SK-N-SH treated with all-trans-retinoic acid at 6 μM for 48 hours (cell line): ENCODE results near the gene AKR1B1.

Experiments
- ATAC-seq: fragments of 200-7000 bp; cut with Tn5 transposase; 3 replicates; pipeline ENCODE4 v1.9.1; 2020; ENCODE audit warnings: mild to moderate bottlenecking, moderate library complexity
- ARNTL ChIP-seq: fragments of 450-650 bp; formaldehyde crosslinking; IDR thresholded peaks from 2 replicates; pipeline ENCODE4 v1.5.0; 2020; ENCODE audit warnings: low read depth, mild to moderate bottlenecking, moderate library complexity, borderline replicate concordance
- BACH2 ChIP-seq: fragments of 250-450 bp; sonication (Bioruptor Pico); IDR thresholded peaks from 2 replicates; pipeline ENCODE4 v1.9.0; 2021; ENCODE audit warnings: mild to moderate bottlenecking, borderline replicate concordance
- CSDC2 ChIP-seq: fragments of 250-450 bp; sonication (Bioruptor Pico); IDR thresholded peaks from 2 replicates; pipeline ENCODE4 v1.5.0; 2020; ENCODE audit warnings: mild to moderate bottlenecking, moderate library complexity
- ESRRG ChIP-seq: fragments of 250-450 bp; sonication (Bioruptor Pico); IDR thresholded peaks from 2 replicates; pipeline ENCODE4 v1.6.1; 2021; ENCODE audit warnings: mild to moderate bottlenecking
- GLIS3 ChIP-seq: fragments of 250-450 bp; sonication (Bioruptor Pico); IDR thresholded peaks from 2 replicates; pipeline ENCODE4 v1.5.0; 2020; ENCODE audit warnings: mild to moderate bottlenecking, moderate library complexity
- ISL1 ChIP-seq: fragments of 250-450 bp; sonication (Bioruptor Pico); IDR thresholded peaks from 2 replicates; pipeline ENCODE4 v2.1.2; 2022; ENCODE audit warnings: mild to moderate bottlenecking, moderate library complexity
- OSR1 ChIP-seq: fragments of 250-450 bp; sonication (Bioruptor Pico); IDR thresholded peaks from 2 replicates; pipeline ENCODE4 v1.8.0; 2022; ENCODE audit warnings: moderate library complexity, mild to moderate bottlenecking, inconsistent platforms
- PPARA ChIP-seq: fragments of 250-450 bp; sonication (Bioruptor Pico); IDR thresholded peaks from 2 replicates; pipeline ENCODE4 v1.5.0; 2020; ENCODE audit warnings: mild to moderate bottlenecking, borderline replicate concordance
- RARB ChIP-seq: fragments of 250-450 bp; sonication (Bioruptor Pico); IDR thresholded peaks from 2 replicates; pipeline ENCODE4 v1.8.0; 2021; ENCODE audit warnings: mild to moderate bottlenecking, moderate library complexity
- SNAI2 ChIP-seq: fragments of 250-450 bp; sonication (Bioruptor Pico); IDR thresholded peaks from 2 replicates; pipeline ENCODE4 v1.5.0; 2020; ENCODE audit warnings: mild to moderate bottlenecking, moderate library complexity
- TCF4 ChIP-seq: fragments of 250-450 bp; sonication (Bioruptor Pico); IDR thresholded peaks from 2 replicates; pipeline ENCODE4 v1.8.0; 2021; ENCODE audit warnings: mild to moderate bottlenecking, moderate library complexity, borderline replicate concordance
- TOX ChIP-seq: fragments of 250-450 bp; sonication (Bioruptor Pico); IDR thresholded peaks from 2 replicates; pipeline ENCODE4 v1.8.0; 2021; ENCODE audit warnings: mild to moderate bottlenecking, moderate library complexity, borderline replicate concordance
- ZC3H10 ChIP-seq: fragments of 250-450 bp; sonication (Bioruptor Pico); IDR thresholded peaks from 2 replicates; pipeline ENCODE4 v1.5.1; 2021; ENCODE audit warnings: mild to moderate bottlenecking, moderate library complexity
- ZFP3 ChIP-seq: fragments of 250-450 bp; sonication (Bioruptor Pico); IDR thresholded peaks from 2 replicates; pipeline ENCODE4 v1.5.0; 2020; ENCODE audit warnings: mild to moderate bottlenecking, moderate library complexity
- ZNF565 ChIP-seq: fragments of 450-650 bp; formaldehyde crosslinking; conservative IDR thresholded peaks from 2 replicates; pipeline ENCODE4 v1.5.0; 2020; ENCODE audit warnings: low read depth, mild to moderate bottlenecking, moderate library complexity
- ZNF8 ChIP-seq: fragments of 450-650 bp; formaldehyde crosslinking; IDR thresholded peaks from 2 replicates; pipeline ENCODE4 v1.5.0; 2020; ENCODE audit warnings: mild to moderate bottlenecking, moderate library complexity
- TF ChIP-seq, protein P1 (sequence below): fragments of 250-450 bp; sonication (Bioruptor Pico); IDR thresholded peaks from 2 replicates; pipeline ENCODE4 v1.5.0; 2020; ENCODE audit warnings: mild to moderate bottlenecking, moderate library complexity
- TF ChIP-seq, protein P2 (sequence below): fragments of 250-450 bp; sonication (Bioruptor Pico); IDR thresholded peaks from 2 replicates; pipeline ENCODE4 v1.5.1; 2021; ENCODE audit warnings: mild to moderate bottlenecking, moderate library complexity
- TF ChIP-seq, protein P3 (sequence below): fragments of 250-450 bp; sonication (Bioruptor Pico); IDR thresholded peaks from 2 replicates; pipeline ENCODE4 v1.8.0; 2021; ENCODE audit warnings: low read depth, mild to moderate bottlenecking, moderate library complexity, borderline replicate concordance
- TF ChIP-seq, protein P4 (sequence below): fragments of 250-450 bp; sonication (Bioruptor Pico); IDR thresholded peaks from 2 replicates; pipeline ENCODE4 v1.8.0; 2020; ENCODE audit warnings: mild to moderate bottlenecking, moderate library complexity, borderline replicate concordance
- TF ChIP-seq, protein P5 (sequence below): fragments of 250-450 bp; sonication (Bioruptor Pico); IDR thresholded peaks from 2 replicates; pipeline ENCODE4 v1.5.1; 2020; ENCODE audit warnings: low read depth, mild to moderate bottlenecking, moderate library complexity

Gene AKR1B1

DNA sequence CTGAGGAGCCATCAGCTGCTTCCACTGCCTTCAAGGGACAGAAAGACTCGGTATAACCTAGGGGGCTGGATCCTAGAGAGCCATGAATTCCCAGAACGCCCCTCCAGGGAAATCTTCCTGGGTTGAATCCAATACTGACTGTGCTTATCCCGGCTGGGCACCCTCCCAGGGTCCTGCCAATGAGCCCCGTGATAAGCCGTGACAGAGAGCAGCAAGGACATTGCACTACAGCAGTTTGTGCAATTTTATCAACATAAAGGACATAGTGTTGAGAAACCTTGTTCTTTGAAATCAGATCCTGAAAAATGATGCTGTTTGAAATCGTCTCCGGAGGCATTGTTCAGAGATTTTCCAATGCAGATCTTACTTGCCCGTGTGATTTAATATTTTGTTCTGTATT is 18.8 kb downstream of the AKR1B1 start (continued):
- TF ChIP-seq, protein P1, sequence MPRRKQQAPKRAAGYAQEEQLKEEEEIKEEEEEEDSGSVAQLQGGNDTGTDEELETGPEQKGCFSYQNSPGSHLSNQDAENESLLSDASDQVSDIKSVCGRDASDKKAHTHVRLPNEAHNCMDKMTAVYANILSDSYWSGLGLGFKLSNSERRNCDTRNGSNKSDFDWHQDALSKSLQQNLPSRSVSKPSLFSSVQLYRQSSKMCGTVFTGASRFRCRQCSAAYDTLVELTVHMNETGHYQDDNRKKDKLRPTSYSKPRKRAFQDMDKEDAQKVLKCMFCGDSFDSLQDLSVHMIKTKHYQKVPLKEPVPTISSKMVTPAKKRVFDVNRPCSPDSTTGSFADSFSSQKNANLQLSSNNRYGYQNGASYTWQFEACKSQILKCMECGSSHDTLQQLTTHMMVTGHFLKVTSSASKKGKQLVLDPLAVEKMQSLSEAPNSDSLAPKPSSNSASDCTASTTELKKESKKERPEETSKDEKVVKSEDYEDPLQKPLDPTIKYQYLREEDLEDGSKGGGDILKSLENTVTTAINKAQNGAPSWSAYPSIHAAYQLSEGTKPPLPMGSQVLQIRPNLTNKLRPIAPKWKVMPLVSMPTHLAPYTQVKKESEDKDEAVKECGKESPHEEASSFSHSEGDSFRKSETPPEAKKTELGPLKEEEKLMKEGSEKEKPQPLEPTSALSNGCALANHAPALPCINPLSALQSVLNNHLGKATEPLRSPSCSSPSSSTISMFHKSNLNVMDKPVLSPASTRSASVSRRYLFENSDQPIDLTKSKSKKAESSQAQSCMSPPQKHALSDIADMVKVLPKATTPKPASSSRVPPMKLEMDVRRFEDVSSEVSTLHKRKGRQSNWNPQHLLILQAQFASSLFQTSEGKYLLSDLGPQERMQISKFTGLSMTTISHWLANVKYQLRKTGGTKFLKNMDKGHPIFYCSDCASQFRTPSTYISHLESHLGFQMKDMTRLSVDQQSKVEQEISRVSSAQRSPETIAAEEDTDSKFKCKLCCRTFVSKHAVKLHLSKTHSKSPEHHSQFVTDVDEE, result no peak
- TF ChIP-seq SNAI2 (CRISPR knock-in tag), result no peak
- TF ChIP-seq ARNTL (CRISPR knock-in tag), result no peak
- no peak for TF ChIP-seq ZNF8 (CRISPR knock-in tag)
- TF ChIP-seq ESRRG (CRISPR knock-in tag), result no peak
- no peak for TF ChIP-seq CSDC2 (CRISPR knock-in tag)
- TF ChIP-seq, all 23 proteins: peak for 0

DNA sequence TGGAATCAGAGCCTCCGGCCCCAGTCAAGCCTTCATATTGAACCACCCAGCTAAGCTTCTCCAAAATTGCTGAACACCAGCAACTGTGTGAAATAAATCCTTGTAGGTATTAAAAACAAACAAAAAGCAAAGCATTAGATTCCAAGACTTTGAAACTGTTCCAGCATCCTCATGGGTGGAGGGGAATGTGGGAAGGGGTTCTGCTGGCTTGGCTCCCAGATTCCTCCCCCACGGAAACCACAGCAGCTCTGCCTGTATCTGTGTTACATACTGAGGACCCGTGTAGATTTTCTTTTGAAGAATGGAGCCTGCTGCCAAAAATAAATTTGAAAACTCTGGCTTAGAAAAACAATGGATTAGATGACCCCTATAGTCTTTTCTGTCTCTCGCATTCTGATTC is 20.0 kb downstream of the AKR1B1 start:
- TF ChIP-seq PPARA (CRISPR knock-in tag) (no peak), ZNF565 (no peak), CSDC2 (CRISPR knock-in tag) (no peak), ISL1 (no peak), GLIS3 (no peak), ESRRG (CRISPR knock-in tag) (no peak)
- TF ChIP-seq, protein P2, sequence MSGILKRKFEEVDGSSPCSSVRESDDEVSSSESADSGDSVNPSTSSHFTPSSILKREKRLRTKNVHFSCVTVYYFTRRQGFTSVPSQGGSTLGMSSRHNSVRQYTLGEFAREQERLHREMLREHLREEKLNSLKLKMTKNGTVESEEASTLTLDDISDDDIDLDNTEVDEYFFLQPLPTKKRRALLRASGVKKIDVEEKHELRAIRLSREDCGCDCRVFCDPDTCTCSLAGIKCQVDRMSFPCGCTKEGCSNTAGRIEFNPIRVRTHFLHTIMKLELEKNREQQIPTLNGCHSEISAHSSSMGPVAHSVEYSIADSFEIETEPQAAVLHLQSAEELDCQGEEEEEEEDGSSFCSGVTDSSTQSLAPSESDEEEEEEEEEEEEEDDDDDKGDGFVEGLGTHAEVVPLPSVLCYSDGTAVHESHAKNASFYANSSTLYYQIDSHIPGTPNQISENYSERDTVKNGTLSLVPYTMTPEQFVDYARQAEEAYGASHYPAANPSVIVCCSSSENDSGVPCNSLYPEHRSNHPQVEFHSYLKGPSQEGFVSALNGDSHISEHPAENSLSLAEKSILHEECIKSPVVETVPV (CRISPR knock-in tag), result no peak
- TF ChIP-seq, protein P3, sequence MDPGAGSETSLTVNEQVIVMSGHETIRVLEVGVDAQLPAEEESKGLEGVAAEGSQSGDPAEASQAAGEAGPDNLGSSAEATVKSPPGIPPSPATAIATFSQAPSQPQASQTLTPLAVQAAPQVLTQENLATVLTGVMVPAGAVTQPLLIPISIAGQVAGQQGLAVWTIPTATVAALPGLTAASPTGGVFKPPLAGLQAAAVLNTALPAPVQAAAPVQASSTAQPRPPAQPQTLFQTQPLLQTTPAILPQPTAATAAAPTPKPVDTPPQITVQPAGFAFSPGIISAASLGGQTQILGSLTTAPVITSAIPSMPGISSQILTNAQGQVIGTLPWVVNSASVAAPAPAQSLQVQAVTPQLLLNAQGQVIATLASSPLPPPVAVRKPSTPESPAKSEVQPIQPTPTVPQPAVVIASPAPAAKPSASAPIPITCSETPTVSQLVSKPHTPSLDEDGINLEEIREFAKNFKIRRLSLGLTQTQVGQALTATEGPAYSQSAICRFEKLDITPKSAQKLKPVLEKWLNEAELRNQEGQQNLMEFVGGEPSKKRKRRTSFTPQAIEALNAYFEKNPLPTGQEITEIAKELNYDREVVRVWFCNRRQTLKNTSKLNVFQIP, result no peak
- ATAC-seq, result no peak

DNA sequence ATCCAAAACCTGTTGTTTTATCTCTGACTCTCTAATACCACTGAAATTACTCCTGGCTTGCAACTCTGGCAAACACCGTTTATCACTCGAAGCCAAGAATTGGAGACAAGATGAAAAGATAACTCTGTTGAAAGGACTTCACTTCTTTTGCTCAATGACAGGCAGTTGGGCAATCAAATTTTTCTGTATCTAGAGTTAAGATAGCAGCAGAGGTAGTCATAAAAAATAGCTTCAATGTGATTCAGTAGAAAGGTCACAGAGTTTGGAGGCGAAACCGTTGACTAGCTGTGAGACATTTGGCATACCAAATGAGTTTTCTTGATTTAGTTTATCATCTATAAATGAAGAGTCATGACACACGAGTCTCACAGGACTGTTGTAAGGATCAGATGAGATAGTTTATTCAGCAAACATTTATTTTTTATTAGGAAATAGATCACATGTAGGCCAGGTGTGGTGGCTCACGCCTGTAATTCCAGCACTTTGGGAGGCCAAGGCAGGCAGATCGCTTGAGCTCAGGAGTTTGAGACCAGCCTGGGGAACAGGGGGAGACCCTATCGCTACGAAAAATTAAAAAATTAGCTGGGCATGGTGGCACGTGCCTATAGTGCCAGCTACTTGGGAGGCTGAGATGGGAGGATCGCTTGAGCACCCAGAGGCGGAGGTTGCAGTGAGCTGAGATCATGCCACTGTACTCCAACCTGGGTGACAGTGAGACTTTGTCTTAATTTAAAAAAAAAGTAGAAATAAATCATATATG is 23.6 kb downstream of the AKR1B1 start:
- TF ChIP-seq ZNF565 (no peak), ESRRG (CRISPR knock-in tag) (no peak), RARB (CRISPR knock-in tag) (no peak), BACH2 (CRISPR knock-in tag) (no peak)
- TF ChIP-seq, all 23 proteins: peak for 0

DNA sequence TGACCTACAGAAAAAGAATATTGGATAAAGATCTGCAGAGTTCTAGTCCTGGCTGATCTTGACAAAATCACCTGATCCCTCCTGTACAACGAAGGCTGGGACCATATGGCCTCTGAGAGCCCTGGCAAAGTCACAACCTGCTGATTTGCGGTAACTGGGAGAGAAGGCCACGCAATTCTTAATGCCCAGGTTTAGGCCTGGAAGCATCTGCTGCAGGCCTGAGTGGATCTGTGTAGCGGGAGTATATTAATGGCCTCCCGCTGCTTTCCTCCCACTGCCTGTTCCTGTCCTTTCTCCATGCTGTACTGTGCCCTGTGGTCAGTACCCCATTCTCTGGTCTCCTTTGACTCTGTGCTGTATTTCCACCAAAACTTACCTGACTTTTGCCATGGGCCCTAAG is 24.2 kb downstream of the AKR1B1 start:
- ATAC-seq, result no peak
- no peak for TF ChIP-seq TOX (CRISPR knock-in tag)
- TF ChIP-seq, protein P3, result no peak
- TF ChIP-seq ZFP3 (CRISPR knock-in tag), result no peak
- TF ChIP-seq ZNF565, result no peak
- TF ChIP-seq CSDC2 (CRISPR knock-in tag), result no peak
- TF ChIP-seq BACH2 (CRISPR knock-in tag), result no peak
- TF ChIP-seq, protein P4, sequence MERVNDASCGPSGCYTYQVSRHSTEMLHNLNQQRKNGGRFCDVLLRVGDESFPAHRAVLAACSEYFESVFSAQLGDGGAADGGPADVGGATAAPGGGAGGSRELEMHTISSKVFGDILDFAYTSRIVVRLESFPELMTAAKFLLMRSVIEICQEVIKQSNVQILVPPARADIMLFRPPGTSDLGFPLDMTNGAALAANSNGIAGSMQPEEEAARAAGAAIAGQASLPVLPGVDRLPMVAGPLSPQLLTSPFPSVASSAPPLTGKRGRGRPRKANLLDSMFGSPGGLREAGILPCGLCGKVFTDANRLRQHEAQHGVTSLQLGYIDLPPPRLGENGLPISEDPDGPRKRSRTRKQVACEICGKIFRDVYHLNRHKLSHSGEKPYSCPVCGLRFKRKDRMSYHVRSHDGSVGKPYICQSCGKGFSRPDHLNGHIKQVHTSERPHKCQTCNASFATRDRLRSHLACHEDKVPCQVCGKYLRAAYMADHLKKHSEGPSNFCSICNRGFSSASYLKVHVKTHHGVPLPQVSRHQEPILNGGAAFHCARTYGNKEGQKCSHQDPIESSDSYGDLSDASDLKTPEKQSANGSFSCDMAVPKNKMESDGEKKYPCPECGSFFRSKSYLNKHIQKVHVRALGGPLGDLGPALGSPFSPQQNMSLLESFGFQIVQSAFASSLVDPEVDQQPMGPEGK, result no peak
- no peak for TF ChIP-seq ESRRG (CRISPR knock-in tag)
- TF ChIP-seq, protein P5, sequence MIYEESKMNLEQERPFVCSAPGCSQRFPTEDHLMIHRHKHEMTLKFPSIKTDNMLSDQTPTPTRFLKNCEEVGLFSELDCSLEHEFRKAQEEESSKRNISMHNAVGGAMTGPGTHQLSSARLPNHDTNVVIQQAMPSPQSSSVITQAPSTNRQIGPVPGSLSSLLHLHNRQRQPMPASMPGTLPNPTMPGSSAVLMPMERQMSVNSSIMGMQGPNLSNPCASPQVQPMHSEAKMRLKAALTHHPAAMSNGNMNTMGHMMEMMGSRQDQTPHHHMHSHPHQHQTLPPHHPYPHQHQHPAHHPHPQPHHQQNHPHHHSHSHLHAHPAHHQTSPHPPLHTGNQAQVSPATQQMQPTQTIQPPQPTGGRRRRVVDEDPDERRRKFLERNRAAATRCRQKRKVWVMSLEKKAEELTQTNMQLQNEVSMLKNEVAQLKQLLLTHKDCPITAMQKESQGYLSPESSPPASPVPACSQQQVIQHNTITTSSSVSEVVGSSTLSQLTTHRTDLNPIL (CRISPR knock-in tag), result no peak
- TF ChIP-seq ZNF8 (CRISPR knock-in tag), result no peak
- TF ChIP-seq, protein P2 (CRISPR knock-in tag), result no peak
- no peak for TF ChIP-seq ZC3H10
- no peak for TF ChIP-seq PPARA (CRISPR knock-in tag)
- TF ChIP-seq ISL1, result no peak
- no peak for TF ChIP-seq SNAI2 (CRISPR knock-in tag)
- no peak for TF ChIP-seq ARNTL (CRISPR knock-in tag)
- no peak for TF ChIP-seq OSR1 (CRISPR knock-in tag)
- TF ChIP-seq GLIS3, result no peak
- TF ChIP-seq TCF4 (CRISPR knock-in tag), result no peak
- TF ChIP-seq RARB (CRISPR knock-in tag), result no peak

More for the DNA sequence above, 23.6 kb downstream of the AKR1B1 start:
- ATAC-seq, result no peak
